Endothelial cell of umbilical vein (primary cell): ENCODE data around the gene GXYLT2.

ENCODE experiments used
- CTCF ChIP-seq, 2 donors: IDR thresholded peaks; 1 replicate in 1 of 2; 2 replicates in 1 of 2; pipeline ENCODE4 v1.5.1; 2011; ENCODE audit warnings: low read length in 2 of 2, mild to moderate bottlenecking in 2 of 2, moderate library complexity in 2 of 2, control low read depth in 1 of 2, inconsistent platforms in 1 of 2, low read depth in 1 of 2; ENCODE audit not compliant: insufficient read depth in 1 of 2; ENCODE audit errors: extremely low read depth in 1 of 2
- EZH2 ChIP-seq: IDR thresholded peaks from 2 replicates; pipeline ENCODE4 v1.6.1; 2012; ENCODE audit warnings: borderline replicate concordance, low read depth, mild to moderate bottlenecking, moderate library complexity, low read length, inconsistent platforms; ENCODE audit not compliant: severe bottlenecking
- FOS ChIP-seq: IDR thresholded peaks from 2 replicates; pipeline ENCODE4 v1.6.1; 2011; ENCODE audit warnings: mild to moderate bottlenecking, low read length, moderate library complexity, borderline replicate concordance; ENCODE audit not compliant: insufficient read depth
- GATA2 ChIP-seq: IDR thresholded peaks from 2 replicates; pipeline ENCODE4 v1.7.0; 2011; ENCODE audit warnings: low read depth, mild to moderate bottlenecking, moderate library complexity, mixed read lengths, low read length; ENCODE audit not compliant: insufficient read length, insufficient read depth
- JUN ChIP-seq: IDR thresholded peaks from 2 replicates; pipeline ENCODE4 v1.6.1; 2011; ENCODE audit warnings: borderline replicate concordance, low read depth; ENCODE audit not compliant: insufficient read length, insufficient read depth
- MYC ChIP-seq: IDR thresholded peaks from one replicate; pipeline ENCODE4 v1.6.1; 2011; ENCODE audit warnings: mild to moderate bottlenecking, low read depth, low read length
- POLR2A ChIP-seq: IDR thresholded peaks from 2 replicates; pipeline ENCODE4 v1.6.1; 2012; ENCODE audit warnings: low read depth, mild to moderate bottlenecking, control low read depth, low read length
- POLR2AphosphoS5 ChIP-seq: IDR thresholded peaks from 2 replicates; pipeline ENCODE4 v1.6.1; 2012; ENCODE audit warnings: low read depth, mild to moderate bottlenecking, control low read depth, low read length, moderate library complexity; ENCODE audit not compliant: insufficient read depth
- TF ChIP-seq, protein P1 (sequence below): IDR thresholded peaks from 2 replicates; pipeline ENCODE4 v1.6.1; 2011; ENCODE audit not compliant: insufficient read depth, insufficient read length

GRCh38 chr3:72930754-72931153 is 42.9 kb downstream of the GXYLT2 start:
- TF ChIP-seq POLR2A = no peak
- TF ChIP-seq POLR2AphosphoS5 = no peak
- TF ChIP-seq GATA2 = no peak
- TF ChIP-seq CTCF (IDR thresholded peaks at IDR 0.05; ENCODE audit: extremely low read depth in 1 of 2, insufficient read depth in 1 of 2, low read depth in 1 of 2, low read length in 2 of 2) = no peak
- no peak for TF ChIP-seq EZH2
- TF ChIP-seq, protein P1, sequence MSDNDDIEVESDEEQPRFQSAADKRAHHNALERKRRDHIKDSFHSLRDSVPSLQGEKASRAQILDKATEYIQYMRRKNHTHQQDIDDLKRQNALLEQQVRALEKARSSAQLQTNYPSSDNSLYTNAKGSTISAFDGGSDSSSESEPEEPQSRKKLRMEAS = no peak
- TF ChIP-seq FOS = no peak
- TF ChIP-seq JUN = no peak
- no peak for TF ChIP-seq MYC
